ENCODE measurements around the gene ZNF296.
A peak's percentile ranks its signal among the peaks of the same experiment; 100 is the strongest.

The ZNF296 gene

GRCh38 chr19:45079063-45079910, 3.0 kb upstream of the ZNF296 start, which contains the start of gene GEMIN7:
Gene GEMIN7, plus strand, starts transcription at chr19:45079260. Its CDS starts 10,855 bp downstream, at chr19:45090115.
- no peaks in the 10 kb centered on the region for H3K9me3 Mint-ChIP-seq
- peak within 1 kb of the TSS; percentile 98 for H3K27ac Mint-ChIP-seq
- H3K36me3 Mint-ChIP-seq = peaks cover 53% of the 10 kb centered on the region
- peaks cover 55% of the 10 kb centered on the region for H3K4me1 Mint-ChIP-seq
- DNase-seq (ENCODE audit: low spot score in 2 of 2) (peak; percentile 83 to 93), ATAC-seq (peak; percentile 78)
- H3K4me3 Mint-ChIP-seq = peak within 1 kb of the TSS; percentile 99

DNA sequence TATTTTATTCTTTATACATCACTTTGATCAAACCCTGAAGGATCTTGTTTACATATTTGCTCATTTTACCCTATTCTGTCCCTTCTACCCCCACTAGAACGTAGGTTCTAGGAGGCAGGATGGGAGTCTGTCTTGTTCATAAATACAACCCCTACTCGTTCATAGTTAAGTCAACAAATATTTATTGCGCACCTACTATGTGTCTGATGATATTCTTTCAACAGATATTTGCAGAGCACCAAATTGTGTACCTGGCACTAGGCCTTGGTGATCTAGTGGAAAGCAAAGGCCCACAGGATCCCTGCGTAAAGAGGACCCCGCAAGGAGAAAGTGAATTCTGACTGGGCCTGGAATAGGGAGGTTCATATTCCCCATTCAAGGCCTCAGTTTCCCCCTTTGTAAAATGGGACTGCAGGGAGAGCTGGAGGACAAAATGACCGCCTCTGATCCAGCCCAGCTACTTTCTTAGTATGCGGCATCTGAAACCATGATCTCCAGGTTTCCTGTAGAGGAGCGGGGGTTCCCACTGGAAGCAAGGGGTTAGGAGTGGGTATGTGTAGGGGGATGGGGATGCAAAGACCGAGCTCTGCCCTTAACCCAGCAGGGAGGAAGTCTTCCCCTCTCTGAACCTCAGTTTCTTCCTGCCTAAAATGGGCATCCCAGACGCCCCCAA, 2.2 kb upstream of the ZNF296 start:
- Mint-ChIP-seq H3K4me3 (peak overlapping the region; percentile 99), H3K27ac (peak overlapping the region; percentile 98), H3K9me3 (no peaks in the 10 kb centered on the region), H3K36me3 (peaks cover 49% of the 10 kb centered on the region), H3K4me1 (peaks cover 55% of the 10 kb centered on the region)
- ATAC-seq (no peak), DNase-seq (ENCODE audit: low spot score in 2 of 2) (no peak)

GRCh38 chr19:45076851-45077730, 813 bp upstream of the ZNF296 start:
- Mint-ChIP-seq H3K27ac (peak overlapping the region; percentile 78), H3K4me1 (peaks cover 51% of the 10 kb centered on the region), H3K36me3 (peaks cover 44% of the 10 kb centered on the region), H3K4me3 (peak overlapping the region; percentile 99), H3K9me3 (no peaks in the 10 kb centered on the region)
- DNase-seq (ENCODE audit: low spot score in 2 of 2) (no peak), ATAC-seq (no peak)

GRCh38 chr19:45075301-45076028, 813 bp downstream of the ZNF296 start:
- peak; percentile 27 to 76 for DNase-seq (ENCODE audit: low spot score in 2 of 2)
- peak overlapping the region; percentile 99 for H3K4me3 Mint-ChIP-seq
- H3K9me3 Mint-ChIP-seq = no peaks in the 10 kb centered on the region
- peaks cover 39% of the 10 kb centered on the region for H3K36me3 Mint-ChIP-seq
- peaks cover 35% of the 10 kb centered on the region for H3K4me1 Mint-ChIP-seq
- peak overlapping the region; percentile 78 for H3K27ac Mint-ChIP-seq
- ATAC-seq = peak; percentile 53

DNA sequence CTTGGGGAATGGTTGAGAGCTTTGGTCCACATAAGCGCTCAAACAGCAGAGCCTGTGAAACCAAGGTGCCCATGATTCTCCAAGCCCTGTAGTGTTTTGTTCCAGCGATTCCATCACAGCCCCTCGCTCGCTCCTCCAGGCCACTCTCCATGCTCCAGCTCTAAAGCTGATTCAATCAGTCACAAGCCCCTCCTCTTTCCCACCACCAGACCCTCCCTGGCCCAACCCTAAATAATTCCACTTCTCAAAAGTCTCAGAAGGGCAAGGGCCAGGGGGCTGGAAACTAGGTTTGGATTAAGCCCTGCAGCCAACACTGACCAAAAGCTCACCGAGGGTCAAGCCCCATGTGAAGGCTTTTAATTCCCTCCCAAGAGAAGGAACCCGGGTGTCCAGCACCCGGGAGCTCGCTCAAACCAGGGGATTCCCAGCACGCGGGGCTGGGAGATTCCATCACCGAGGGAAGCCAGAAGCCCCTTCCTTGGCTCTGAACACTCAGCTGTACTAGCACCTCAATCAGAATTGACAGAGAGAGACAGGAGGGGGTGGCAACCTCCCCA, 1.5 kb downstream of the ZNF296 start:
- peak overlapping the region; percentile 78 for H3K27ac Mint-ChIP-seq
- H3K36me3 Mint-ChIP-seq = peaks cover 39% of the 10 kb centered on the region
- peak overlapping the region; percentile 99 for H3K4me3 Mint-ChIP-seq
- H3K9me3 Mint-ChIP-seq = no peaks in the 10 kb centered on the region
- DNase-seq (ENCODE audit: low spot score in 2 of 2) (no peak), ATAC-seq (no peak)
- peaks cover 31% of the 10 kb centered on the region for H3K4me1 Mint-ChIP-seq

- Mint-ChIP-seq H3K9me3 (no peaks in the 10 kb centered on the region), H3K4me1 (peaks cover 14% of the 10 kb centered on the region), H3K36me3 (peaks cover 56% of the 10 kb centered on the region), H3K27ac (no peak overlapping the region), H3K4me3 (no peak overlapping the region)
- ATAC-seq (no peak), DNase-seq (ENCODE audit: low spot score in 2 of 2) (no peak)
Observed at GRCh38 chr19:45071969-45072790, 4.1 kb downstream of the ZNF296 start.

DNA sequence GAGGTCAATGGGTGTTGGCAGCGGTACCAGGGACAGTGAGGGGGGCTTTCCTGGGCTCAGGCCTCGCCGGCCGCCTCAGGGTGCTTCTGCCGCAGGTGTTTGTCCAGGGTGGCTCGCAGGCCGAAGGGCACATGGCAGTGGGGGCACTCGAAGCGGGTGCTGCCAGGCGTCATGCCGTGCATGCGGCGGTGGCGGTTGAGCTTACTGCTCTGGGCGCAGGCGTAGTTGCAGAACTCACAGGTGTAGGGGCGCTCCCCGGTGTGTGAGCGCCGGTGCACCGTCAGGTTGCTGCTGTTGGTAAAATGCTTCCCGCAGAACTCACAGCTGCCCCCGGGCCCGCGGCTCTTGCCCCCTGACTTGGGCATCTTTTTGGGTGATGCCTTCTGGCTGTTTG, 4.7 kb downstream of the ZNF296 start:
- no peak overlapping the region for H3K4me3 Mint-ChIP-seq
- H3K36me3 Mint-ChIP-seq = peaks cover 63% of the 10 kb centered on the region
- H3K9me3 Mint-ChIP-seq = no peaks in the 10 kb centered on the region
- ATAC-seq = no peak
- H3K4me1 Mint-ChIP-seq = peaks cover 7% of the 10 kb centered on the region
- H3K27ac Mint-ChIP-seq = no peak overlapping the region
- DNase-seq (ENCODE audit: low spot score in 2 of 2) = no peak

GRCh38 chr19:45070861-45071544, 5.3 kb downstream of the ZNF296 start:
- H3K9me3 Mint-ChIP-seq = no peaks in the 10 kb centered on the region
- H3K4me1 Mint-ChIP-seq = peaks cover 6% of the 10 kb centered on the region
- no peak overlapping the region for H3K4me3 Mint-ChIP-seq
- H3K36me3 Mint-ChIP-seq = peaks cover 68% of the 10 kb centered on the region
- no peak for ATAC-seq
- H3K27ac Mint-ChIP-seq = no peak overlapping the region
- no peak for DNase-seq (ENCODE audit: low spot score in 2 of 2)

- Mint-ChIP-seq H3K4me3 (no peak overlapping the region), H3K4me1 (peaks cover 6% of the 10 kb centered on the region), H3K27ac (no peak overlapping the region), H3K36me3 (peaks cover 76% of the 10 kb centered on the region), H3K9me3 (no peaks in the 10 kb centered on the region)
- DNase-seq (ENCODE audit: low spot score in 2 of 2) = no peak
- no peak for ATAC-seq
Observed at GRCh38 chr19:45070214-45070613, 6.1 kb downstream of the ZNF296 start.

DNA sequence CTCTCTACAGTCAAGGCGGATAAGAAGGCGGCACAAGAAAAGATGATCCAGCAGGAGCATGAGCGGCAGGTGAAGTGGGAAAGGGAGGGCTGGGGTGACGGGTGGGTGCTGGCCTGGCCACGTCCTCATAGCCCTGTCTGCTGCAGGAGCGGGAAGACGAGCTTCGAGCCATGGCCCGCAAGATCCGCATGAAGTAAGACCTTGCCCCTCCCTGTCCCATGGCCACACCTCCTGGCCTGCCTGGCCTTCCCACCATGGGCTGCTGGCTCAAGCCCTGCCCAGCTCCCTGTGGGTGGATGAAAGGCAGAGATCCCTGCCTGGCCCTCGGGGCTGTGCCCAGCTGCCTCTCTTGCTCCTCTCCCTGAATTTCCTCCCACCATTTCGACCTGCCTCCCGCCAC, 7.2 kb downstream of the ZNF296 start:
- ATAC-seq (no peak), DNase-seq (ENCODE audit: low spot score in 2 of 2) (no peak)
- Mint-ChIP-seq H3K27ac (peak overlapping the region; percentile 65), H3K4me3 (no peak overlapping the region), H3K36me3 (peaks cover 81% of the 10 kb centered on the region), H3K4me1 (no peaks in the 10 kb centered on the region), H3K9me3 (no peaks in the 10 kb centered on the region)

GRCh38 chr19:45068041-45068440, 8.2 kb downstream of the ZNF296 start:
- peaks cover 90% of the 10 kb centered on the region for H3K36me3 Mint-ChIP-seq
- H3K4me1 Mint-ChIP-seq = no peaks in the 10 kb centered on the region
- no peak for DNase-seq (ENCODE audit: low spot score in 2 of 2)
- ATAC-seq = no peak
- no peak overlapping the region for H3K27ac Mint-ChIP-seq
- no peaks in the 10 kb centered on the region for H3K9me3 Mint-ChIP-seq
- no peak overlapping the region for H3K4me3 Mint-ChIP-seq

- no peaks in the 10 kb centered on the region for H3K4me1 Mint-ChIP-seq
- no peaks in the 10 kb centered on the region for H3K9me3 Mint-ChIP-seq
- peak overlapping the region; percentile 45 for H3K27ac Mint-ChIP-seq
- H3K4me3 Mint-ChIP-seq = no peak overlapping the region
- ATAC-seq (no peak), DNase-seq (ENCODE audit: low spot score in 2 of 2) (no peak)
- H3K36me3 Mint-ChIP-seq = peaks cover 92% of the 10 kb centered on the region
Observed at GRCh38 chr19:45066921-45067661, 9.2 kb downstream of the ZNF296 start.

All from stimulated activated effector memory CD8-positive, alpha-beta T cell treated with anti-CD3 and anti-CD28 coated beads, Interleukin-12 subunit alpha, Interleukin-12 subunit beta, amount 100 ng/mL, for 72 hours (primary cell).